Brain pericyte (primary cell): ENCODE measurements around the gene ZC3H6.
"Not testable (repeated sequence)": the region's sequence is repeated elsewhere in the genome, so short reads cannot be mapped to it uniquely, and the experiment has no call there.

ENCODE experiments used
- DNase-seq: peaks from one replicate; pipeline ENCODE4 v3.0.0-alpha.2; 2012; ENCODE audit warnings: low read depth, low spot score

The ZC3H6 gene

DNA sequence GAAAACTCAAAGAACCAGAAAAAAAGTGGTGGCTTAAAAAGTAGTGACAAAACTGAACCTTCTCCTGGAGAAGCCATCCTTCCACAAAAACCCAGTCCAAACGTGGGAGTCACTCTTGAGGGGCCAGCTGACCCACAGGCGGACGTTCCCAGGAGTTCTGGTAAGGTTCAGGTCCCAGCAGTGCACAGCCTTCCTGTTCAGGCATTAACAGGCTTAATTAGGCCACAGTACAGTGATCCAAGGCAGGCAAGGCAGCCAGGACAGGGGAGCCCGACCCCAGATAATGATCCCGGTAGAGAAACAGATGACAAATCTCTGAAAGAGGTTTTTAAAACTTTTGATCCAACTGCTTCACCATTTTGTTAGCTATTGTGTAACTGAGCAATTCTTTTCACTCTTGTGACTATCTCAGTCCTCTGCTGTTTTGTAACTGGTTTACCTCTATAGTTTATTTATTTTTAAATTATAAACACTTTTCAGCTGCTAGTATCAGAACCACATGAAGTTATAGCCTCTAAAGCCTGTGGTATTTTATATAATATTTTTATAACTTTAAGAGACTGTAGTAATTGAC is 56.8 kb downstream of the ZC3H6 start:
- DNase-seq: no peak

DNA sequence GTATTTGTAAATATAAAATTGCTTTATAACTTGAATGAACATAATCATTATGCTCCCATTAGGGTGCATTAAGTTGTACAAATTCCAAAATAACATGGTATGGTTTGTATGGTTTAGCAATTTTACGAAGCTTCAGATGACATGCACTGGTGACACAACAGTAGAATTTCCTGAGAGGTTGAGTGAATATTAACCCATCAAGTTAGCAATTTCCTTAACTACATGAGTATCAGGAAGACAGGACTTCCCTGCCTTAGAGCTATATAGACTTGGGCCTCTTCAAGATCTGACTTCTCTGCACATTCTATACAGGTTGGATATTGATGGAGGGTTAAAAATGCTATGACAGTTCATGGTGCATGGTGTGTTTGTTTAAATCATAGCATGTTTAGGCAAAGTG is 60.2 kb downstream of the ZC3H6 start:
- DNase-seq: no peak

DNA sequence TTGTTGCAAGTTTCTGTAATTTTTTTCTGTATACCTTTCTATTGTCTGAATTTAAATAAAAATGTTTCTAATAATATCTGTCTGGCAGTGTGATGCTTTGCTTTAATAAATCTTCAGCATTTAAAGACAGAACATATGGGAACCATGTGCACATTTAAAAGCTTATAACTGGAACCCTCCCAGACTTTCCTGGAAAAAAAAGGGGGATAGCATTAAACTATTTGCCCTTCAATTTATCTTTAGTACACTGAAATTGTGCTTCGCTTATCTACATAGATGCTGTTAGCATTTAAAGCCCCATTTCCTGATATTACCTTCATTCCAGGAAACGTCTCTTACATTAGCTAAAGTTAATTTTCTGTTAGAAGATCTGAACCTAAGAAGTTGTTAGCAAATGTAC is 64.6 kb downstream of the ZC3H6 start:
- DNase-seq: no peak

DNA sequence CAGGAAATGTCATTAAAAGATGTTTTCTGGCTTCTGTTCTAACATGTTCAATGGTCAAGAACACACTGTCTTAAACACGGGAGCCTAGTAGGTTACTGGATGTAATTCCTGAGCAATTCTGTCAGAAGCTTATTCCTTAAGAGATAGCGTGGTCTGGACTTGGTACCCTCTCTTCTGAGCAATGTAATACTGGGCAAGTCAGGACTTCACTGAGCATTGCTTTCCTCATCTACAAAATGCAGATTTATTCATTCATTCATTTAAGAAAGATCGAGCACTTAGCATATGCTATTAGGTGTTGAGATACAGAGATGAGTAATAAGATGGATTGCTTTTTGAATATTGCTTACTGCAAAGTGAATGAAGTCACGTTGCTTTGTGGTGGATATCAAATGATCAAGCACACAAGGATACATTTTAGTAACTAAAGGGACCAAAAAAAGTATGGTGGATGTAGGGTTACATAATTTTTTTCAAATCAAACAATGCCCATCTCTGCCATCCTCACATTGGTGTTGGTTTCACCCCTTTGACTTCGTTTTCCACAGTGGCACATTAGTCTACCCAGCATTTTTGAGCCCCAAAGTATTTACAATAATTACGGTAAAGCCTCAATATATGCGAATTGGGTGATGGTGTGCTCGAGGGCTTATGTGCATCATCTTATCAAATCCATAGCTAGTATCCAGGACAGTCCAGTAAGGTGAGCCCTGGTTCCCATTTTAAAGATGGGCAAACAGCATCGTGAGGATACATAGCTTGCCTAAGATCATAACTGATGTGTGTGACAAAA is 65.3 kb downstream of the ZC3H6 start:
- no peak for DNase-seq

DNA sequence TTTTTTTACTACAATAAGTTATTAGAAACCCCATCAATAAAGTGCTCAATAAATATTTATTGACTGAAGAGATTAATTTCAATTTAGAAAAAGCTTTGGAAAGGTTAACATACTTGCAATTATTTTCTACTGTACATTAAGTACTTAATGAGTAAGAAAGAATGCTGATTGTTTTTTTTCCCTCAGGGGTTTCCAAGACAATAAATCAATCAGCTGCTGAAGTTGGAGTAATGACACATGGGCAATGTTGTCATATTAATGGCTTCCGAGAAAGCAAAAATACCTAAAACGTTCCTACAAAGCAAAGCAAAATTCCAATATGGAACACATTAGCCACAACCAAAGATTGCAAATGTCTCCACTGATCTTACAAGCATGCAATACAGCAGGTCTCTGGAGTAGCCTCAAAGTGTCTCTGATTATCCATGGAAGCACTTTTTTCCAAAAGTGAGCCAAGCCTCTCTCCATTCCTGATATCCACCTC is 66.7 kb downstream of the ZC3H6 start:
- no peak for DNase-seq

DNA sequence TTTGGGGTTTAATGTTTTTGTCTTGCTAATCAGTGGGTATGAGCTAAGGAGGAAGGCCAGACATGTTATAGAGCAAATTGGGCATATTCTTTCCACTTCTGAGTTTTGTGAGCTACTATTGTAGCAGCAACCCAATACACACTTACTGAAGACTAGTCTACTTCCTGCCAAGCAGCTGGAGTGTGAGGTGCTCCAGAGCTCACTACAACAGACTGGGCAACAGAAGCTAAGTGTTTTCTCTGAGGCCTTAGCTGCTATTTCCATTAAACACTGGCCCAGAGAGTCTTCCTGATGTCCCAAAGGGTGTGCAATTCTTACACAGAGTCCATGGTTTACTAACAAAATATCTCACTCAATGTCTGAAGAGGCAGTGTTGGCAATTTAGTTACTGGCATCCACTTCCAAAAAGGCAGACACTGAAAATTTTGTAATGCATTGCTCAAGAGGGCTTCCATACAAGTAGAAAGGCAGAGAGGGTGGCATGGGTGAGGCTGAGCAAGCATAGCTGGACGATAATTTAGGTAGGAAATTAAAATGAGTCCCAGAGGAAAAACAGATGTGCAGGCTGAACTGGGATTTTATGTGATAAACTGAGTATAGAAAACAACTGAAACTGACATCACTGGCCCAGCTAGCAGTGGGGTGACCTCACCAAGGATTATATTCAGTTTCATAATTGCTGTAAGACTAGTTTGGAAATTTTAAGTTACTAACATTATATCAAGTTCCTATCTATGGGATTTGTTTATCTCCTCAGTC is 68.6 kb downstream of the ZC3H6 start:
- DNase-seq: no peak

DNA sequence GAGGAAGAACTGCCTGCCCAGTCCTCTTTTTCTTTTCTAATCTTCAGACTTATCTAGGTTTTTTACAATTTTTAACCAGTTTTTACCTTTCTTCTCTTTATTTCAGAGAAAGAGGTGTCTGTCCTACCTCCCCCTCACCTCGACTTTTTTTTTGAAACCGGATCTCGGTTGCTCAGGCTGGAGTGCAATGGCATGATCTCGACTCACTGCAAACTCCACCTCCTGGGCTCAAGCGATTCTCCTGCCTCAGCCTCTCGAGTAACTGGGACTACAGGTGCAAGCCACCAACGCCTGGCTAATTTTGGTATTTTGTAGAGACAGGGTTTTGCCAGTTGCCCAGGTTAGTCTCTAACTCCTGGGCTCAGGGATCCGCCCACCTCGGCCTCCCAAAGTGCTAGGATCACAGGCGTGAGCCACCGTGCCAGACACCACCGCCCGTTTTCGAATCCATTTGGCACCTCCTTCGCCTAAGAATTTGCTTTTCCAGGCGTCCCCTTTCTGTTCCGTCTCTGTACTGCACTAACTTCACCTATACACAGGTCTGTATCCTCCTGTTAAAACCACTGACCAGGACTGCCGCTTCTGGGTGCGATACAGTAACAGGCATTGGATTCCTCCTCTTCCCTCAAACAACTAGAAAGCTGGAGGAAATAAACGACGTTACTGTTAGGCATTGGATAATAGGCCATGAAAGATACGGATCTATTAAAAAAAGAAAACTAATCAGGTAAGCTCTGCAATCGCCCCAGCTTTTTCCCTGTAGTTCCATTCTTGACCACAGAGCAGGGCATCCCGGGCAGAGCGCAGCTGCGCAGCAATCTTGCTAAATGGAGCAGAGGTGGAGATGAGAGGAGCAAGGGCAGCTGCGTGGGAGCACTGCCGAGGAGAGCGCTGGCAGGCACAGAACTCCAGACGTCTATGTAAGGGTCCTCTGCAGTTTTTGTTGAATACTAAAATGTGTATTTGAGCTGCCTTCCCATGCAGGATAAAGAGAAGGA is 69.9 kb downstream of the ZC3H6 start:
- no peak for DNase-seq

DNA sequence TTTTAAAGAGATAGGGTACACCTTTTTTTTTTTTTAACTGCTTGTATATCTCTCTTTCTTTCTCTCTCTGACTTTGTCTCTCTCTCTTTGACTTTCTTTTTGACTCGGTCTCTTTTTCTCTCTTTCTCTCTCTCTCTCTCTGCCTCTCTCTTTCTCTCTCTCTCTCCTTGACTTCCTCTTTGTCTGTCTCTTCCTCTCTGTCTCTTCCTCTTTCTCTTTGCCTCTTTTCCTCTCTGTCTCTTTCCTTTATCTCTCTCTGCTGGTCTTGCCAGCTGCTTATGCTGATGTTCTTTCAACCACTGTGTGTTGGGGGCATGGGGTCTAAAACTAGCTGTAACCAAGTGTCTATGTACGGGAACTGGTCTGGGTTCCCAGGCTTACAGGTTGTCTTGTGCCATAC is 76.9 kb downstream of the ZC3H6 start:
- DNase-seq: not testable (repeated sequence)

DNA sequence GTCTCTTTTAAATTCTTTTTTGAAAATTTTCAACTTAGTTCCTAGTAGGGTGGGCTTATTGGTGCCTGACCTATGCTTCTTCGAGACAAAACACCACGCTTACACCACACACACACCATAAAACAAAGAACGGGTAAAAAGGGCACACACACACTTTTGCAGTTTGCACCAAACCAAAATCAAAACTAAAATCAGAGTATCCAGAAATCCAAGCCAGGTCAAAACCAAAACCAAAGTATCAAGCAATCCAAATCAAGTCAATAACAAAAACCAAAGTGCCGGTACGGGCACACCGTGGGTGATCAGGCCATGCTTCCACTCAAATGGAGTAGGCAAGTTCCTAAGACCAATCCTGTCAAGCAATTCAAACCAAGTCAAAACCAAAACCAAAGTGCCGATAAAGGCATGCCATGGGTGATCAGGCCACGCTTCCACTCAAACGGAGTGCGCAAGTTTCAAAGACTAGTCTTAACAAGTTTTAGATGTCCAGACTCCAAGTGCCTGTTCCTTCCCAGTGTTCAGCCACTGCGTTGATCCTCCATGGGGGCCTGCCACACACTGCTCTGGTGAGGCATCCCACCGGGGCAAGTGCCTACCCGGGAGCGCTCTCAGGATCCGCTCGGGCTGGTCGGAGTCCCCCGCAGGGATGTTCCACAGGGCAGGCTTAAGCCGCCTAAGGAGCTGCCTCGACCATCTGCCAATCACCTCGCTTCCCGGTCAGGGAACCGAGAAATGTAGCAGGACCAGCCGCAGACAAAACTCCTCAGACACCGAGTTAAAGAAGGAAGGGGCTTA is 77.6 kb downstream of the ZC3H6 start:
- not testable (repeated sequence) for DNase-seq

DNA sequence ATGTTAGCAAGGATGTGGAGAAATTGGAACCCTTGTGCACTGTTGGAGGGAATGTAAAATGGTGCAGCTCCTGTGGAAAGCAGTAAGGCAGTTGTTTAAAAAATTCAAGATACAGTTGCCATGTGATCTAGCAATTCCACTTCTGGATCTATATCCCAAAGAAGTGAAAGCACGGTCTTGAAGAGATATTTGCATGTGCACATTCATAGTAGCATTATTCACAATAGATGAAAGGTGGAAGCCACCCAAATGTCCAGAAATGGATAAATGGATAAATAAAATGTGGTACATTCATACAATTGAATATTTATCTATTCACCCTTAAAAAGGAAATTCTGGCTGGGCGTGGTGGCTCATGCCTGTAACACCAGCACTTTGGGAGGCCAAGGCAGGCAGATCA is 78.9 kb downstream of the ZC3H6 start:
- not testable (repeated sequence) for DNase-seq

DNA sequence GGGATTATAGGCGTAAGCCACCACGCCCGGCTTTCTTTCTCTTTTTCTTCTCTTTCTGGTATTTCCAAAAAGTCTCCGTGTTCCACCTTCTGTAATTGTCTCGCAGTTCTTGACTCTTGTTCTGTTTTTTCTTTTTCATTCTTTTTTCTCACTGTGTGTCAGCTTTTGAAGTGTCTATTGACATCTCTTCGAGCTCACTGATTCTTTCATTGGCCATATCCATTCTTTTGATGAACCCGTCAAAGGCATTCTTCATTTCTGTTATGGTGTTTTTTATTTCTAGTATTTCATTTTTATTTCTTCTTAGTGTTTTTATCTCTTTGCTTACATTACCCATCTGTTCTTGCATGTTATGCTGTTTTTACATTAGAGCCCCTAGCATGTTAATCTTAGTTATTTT is 84.7 kb downstream of the ZC3H6 start:
- not testable (repeated sequence) for DNase-seq
